GM12801 (cell line): Measurements from ENCODE around the gene MYO15B.

Experiments
- CTCF ChIP-seq: IDR thresholded peaks from one replicate; pipeline ENCODE4 v1.5.1; 2011; ENCODE audit warnings: control low read depth; ENCODE audit not compliant: insufficient read length; ENCODE audit errors: extremely low read depth

Gene MYO15B

GRCh38 chr17:75666959-75667790 is 79.6 kb downstream of the MYO15B start, which contains the start of the genes RECQL5 and SAP30BP:
Gene RECQL5 (minus strand): TSS chr17:75667154. CDS start chr17:75666557, 597 bp downstream.
Gene SAP30BP (plus strand): TSS chr17:75667338. CDS start chr17:75667373, 35 bp downstream.
- TF ChIP-seq CTCF, result no peak

- TF ChIP-seq CTCF, result no peak
Measured at GRCh38 chr17:75667825-75668224, 80.2 kb downstream of the MYO15B start.

- TF ChIP-seq CTCF, result no peak
Measured at GRCh38 chr17:75668489-75668888, 80.9 kb downstream of the MYO15B start.

- TF ChIP-seq CTCF, result no peak
Measured at GRCh38 chr17:75670868-75671267, 83.3 kb downstream of the MYO15B start.

- TF ChIP-seq CTCF, result no peak
Measured at GRCh38 chr17:75672011-75672410, 84.4 kb downstream of the MYO15B start.

GRCh38 chr17:75673487-75673886 is 85.9 kb downstream of the MYO15B start:
- no peak for TF ChIP-seq CTCF
